NCI-H128 (cell line): ENCODE results near the gene SASH1.

Experiments
- DNase-seq: peaks from one replicate; lab custom pipeline; 2025; ENCODE audit not compliant: unreplicated experiment; lab: John Stamatoyannopoulos, UW

SASH1 gene

DNA sequence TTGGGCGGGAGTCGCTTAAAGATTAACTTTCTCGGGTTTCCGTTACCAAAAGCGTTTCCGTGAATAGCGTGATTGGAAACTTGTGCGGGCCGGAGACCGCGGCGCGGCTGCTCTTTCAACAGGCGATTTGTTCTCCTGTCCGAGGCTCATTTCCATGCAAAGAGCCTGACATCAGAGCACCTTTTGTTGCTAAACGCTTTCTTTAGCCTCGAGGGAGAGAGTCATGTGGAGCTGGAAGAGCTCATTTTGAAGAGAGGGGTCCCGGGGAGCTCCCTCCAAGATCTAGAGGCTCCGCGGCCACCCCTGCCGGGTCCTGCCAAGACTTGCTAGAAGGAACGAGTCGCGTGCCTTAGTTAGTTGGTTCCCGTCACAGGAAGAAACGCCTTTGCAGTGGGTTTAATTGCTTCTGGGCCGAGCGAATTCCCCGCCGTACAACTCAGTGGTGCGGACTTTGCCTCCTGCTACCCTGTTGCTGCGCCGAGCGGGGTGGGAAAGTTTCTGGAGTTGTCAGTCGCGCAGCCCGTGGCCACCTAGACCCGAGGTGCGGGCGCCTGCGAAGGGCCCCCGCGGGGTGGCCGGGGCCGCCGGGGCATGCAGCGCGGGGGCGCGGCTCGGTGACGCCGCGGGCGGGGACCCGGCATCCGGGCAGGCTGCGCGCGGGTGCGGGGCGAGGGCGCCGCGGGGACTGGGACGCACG, at the start of gene SASH1:
SASH1 (plus strand) TSS at position 489 of the 697 bp plus-strand sequence. CDS start 230 bp downstream, outside the sequence.
- DNase-seq, result peak; percentile 37

DNA sequence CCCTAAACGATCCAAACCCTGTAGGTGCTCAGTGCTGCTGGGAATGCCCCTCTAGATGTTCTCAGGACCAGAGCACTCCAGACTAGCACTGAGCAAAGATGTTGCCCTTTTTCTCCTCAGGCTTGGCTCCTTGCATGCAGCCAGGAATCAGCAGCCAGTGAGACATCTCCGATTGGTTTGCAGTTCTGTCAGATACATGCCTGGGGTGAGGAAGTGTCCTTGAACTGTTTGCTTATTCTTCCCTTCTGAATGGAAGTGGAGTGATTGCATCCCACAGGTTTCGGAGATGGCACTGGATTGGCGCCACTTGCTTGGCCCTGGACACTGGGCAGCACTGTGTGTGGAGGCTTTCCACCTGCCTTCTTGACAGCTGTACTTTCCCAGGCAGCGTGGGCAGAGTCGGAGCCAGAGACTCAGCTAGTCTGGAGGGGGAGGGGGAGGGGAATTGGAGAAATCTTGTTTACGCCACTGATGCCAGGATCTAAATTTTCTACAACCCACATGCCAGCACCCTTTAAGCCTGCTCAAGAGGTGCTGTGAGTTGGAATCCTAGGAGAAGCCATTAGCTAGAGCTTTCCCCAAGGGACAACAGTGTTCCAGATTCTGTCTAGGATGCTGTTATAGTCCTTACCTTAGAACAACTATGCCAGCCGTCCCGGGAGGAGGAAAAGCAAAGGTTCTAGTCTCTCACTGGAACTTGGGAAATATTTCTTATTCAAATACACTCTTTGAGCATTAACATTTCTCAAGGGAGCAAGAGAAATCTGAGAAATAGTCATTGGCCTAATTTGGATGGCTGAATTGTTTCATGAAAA, 49.2 kb upstream of the SASH1 start:
- no peak for DNase-seq

DNA sequence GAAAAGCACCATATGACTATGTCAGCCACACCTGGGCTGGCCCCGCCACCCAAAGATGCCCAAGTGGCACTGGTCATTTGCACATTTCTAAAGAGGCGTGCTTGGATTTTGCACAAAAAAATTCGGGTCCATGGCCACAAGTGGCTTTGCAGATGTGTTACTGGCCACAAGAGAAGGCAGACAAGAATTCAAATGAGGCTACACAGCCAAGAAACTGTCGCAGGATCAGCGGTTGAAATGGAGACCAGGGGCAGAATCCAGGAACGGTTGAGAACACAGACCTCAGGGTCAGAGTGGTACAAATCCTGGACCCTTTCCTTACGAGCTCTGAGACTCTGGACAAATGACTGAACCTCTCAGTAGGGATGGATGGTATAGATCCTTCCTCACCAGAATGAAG, 48.6 kb upstream of the SASH1 start:
- no peak for DNase-seq

DNA sequence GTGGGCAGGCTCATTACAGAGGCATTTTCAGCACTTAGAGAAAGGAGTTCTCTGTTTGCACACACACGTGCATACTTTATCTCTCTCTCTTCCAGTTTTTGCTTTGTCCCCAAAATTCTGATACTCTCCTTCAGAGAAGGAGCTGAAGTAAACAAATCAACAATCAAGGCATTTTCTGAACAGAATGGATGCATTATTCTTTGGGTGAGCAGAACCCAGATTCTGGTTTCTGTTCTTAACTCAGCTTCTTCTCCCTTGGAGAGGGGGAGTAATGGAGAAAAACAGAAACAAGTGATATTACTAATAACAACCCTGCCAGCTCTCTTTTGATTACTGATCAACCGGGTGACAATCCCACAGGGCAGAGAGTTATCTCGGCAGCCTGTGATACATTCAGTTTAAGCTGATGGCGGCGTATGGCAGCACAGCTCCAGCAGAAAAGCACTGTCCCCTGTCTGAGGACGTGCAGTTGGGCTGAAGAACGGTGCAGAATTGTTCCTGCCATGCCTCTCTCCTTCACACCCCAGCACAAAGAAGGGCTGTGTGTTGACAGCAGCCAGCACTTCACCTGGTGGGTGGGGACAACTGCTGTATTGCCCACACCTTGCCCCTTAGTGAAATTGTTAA, 47.3 kb upstream of the SASH1 start:
- no peak for DNase-seq

DNA sequence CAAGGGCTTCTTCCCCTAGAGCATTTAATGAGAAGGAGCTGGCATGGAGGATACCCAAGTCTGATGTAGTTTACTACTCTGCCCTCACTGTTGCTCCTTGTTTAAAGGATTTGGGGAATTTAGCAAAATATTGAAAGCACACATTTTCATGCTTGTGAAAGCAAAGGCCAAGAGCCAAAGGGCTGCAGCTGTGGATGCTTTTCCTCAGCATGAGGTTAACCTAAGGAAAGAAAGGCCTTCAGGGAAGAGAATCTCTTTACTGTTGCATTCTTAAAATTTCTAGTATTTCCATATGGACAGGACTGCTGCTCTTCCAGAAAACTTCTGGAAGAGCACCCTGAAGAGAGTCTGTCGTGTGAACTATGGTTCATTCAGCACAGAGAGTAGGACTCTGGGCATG, 45.9 kb upstream of the SASH1 start:
- DNase-seq, result no peak

DNA sequence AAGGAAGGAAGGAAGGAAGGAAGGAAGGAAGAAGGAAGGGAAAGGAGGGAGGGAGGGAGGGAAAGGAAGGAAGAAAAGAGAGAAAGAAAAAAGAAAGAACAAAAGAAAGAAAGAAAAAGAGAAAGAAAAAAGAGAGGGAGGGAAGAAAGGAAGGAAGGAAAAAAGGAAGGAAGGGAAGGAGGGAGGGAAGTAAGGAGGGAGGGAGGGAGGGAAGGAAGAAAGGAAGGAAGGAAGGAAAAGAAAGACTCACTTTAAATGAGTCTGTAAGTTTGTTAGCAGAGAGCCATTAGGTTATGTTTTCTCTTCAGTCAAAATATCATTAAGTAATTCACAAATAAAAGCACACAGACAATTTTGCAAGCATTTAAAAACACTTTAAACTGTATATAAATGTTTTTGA, 44.0 kb upstream of the SASH1 start:
- no peak for DNase-seq

DNA sequence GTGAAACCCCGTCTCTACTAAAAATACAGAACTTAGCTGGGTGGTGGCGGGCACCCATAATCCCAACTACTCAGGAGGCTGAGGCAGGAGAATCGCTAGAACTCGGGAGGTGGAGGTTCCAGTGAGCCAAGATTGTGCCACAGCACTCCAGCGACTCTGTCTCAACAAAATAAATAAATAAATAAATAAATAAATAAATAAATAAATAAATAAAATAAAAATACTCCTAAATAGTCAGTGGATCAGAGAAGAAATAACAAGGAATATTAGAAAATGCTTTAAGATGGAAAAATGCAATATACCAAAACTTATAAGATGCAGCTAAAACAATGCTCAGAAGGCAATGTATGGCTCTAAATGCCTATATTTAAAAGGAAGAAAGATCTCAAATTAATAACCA, 39.0 kb upstream of the SASH1 start:
- no peak for DNase-seq

DNA sequence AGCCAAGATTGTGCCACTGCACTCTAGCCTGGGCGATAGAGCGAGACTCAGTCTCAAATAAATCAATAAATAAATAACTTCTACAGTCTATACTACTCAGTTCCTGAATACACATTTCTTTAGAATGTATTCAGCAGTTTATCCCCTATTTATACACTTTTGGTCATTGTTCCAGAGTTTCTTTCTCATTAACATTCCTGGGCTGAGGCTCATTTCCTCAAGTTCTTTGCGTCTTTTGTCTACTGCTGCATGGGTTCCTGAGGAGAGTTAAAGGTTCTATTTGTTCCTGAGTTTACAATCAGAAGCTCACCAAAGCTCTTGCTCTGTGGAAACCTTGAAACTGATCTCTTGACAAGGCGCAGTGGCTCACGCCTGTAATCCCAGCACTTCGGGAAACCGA, 37.7 kb upstream of the SASH1 start:
- DNase-seq, result no peak

DNA sequence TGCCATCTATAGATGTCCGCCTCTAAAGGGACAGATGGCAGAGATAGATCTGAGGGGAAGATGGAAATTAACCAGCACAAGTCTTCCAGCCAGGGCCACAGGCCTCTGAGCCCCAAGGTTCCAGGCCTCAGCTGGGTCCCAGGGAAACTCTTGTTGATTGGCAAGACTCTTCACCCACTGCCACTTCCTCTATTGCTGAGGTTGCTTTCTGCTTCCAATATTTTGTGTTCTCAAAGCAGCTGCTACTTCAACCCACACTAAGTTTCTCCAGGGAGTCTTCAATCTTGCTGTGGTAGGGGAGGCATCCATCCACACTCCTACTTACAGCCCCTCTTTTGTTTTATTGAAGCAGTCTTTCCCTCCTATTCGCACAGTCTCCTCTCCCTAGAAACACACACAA, 36.4 kb upstream of the SASH1 start:
- DNase-seq, result no peak

DNA sequence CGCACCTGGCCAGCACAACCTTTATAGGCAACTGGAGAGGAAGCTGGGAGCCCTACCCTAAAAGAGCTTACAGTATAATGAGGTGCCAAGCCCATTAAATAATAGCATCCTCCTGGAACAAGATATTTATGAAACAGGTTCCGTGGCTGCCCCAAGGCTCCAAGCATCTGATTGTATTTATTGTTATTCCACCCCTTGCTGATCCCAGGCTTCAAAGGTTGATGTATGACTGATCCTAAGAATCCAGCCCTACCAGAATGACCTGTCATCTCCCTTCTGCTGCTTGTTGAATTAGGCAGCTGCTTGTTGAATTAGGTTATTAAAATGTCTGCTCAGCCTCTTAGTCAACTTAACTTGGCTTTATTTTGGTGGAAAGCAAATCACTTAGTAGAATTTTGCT, 35.2 kb upstream of the SASH1 start:
- DNase-seq, result no peak

DNA sequence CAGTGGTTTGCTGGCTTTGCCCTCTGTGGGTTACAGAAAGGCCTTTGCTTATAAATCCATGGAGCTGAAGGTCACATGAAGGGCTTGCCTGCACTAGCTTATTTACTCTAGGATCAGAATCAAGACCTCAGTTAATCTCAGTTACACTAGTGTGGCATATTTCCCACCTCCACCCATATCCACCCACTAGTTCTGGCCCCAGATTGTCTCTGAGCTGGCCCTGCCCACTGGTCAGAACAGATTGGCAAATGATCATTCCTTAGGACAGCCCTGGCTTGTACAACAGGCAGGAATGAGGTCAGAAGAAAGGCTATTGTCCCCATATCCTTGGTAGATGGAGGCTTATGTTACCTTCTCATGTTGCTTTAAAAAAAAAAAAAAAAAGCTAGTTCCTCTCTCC, 33.3 kb upstream of the SASH1 start:
- no peak for DNase-seq

DNA sequence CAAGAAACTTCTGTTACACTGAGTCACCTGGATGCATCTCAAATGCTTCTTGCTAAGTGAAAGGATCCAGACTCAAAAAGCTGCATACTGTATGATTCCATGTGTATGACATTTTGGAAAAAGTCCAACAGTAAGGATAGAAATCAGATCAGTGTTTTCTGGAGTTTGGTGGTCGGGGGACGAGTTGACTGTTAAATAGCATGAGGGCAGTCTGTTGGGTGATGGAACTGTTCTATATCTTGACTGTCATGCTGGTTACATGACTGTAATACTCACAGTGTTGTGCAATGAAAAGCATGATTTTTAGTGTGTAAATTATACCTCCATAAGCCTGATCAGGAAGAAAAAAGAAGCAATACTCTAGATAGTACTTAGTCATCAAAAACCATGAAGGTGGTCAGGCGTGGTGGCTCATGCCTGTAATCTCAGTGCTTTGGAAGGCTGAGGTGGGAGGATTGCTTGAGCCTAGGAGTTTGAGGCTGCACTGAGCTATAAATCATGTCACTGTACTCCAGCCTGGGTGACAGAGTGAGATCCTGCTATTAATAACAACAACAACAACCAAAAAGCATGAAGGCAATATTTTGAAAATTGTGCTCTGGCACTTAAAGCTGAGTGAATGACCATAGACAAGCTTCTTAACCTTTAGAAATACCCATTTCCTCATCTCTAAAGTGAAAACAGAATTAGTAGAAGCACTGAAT, 30.5 kb upstream of the SASH1 start:
- no peak for DNase-seq

DNA sequence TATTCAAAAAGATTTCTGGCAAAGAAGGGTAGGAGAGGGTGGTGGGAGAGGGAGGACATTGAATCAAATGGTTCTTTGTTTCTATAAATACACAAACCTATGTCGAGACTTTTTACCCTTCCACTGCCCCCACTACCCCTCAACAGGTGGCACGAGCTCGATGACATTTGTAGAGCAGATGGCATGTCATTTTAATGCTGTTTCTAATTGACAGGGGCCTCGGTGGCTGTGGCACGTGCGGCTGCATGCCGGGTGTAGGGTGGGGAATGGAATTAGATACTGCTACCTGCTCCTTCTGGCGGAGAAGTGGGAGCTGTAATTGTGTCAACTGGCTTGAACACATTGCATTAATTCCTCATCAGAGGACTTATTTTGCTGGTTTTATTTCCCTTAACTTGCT, 29.1 kb upstream of the SASH1 start:
- DNase-seq, result no peak

DNA sequence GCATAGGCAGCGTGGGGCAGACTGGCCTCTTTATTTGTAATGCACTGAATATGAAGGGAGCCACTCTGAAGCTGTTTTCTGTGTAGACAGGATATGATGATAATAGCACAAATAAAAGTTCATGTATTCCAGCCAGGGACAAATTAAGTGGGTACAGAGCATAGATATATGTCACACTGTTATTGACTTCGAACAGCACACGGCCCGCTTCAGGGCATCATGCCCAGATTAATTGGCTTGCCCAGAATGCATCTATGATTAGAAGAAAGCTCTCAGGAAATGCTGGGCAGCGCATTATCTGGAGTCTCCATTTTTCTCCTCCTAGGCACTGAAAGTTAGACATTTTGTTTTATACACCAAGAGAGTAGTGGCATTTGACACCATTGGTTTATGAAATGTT, 26.3 kb upstream of the SASH1 start:
- no peak for DNase-seq

DNA sequence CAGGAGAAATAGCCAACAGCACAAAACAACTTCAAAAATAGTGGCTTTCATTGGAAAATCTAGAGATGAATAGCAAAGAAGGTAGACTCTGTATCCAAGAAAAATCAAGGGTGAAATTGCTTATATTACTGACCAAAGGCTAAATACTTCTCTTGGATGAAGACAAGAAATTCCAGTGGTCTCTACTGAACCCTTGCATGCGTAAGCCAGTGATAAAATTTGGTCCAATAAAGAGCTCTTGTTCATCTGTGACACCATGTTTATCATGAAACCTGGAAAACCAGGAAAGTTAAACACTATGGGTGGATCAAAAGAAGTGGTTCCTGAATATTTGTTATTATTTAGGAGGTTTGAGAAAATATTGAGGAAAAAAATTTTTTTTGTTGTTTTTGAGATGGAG, 25.6 kb upstream of the SASH1 start:
- DNase-seq, result no peak

DNA sequence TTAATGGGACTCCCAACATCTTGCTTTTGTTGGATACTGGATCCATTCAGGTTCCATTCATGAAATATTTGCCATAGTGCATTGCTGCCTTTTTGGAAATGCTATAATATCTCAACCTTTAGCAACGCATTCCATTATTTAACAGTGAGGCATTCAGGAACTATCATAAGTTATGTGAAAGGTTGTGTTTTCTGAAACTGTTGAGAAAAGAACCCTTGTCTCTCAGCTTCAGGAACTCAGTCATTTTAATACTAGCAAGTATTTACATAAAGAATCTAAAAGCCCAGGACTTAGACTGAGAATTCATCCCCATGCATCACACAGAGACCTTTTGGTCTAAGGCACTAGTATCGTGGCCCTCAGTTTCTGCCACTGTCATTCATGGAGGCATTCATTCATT, 24.9 kb upstream of the SASH1 start:
- DNase-seq, result no peak

DNA sequence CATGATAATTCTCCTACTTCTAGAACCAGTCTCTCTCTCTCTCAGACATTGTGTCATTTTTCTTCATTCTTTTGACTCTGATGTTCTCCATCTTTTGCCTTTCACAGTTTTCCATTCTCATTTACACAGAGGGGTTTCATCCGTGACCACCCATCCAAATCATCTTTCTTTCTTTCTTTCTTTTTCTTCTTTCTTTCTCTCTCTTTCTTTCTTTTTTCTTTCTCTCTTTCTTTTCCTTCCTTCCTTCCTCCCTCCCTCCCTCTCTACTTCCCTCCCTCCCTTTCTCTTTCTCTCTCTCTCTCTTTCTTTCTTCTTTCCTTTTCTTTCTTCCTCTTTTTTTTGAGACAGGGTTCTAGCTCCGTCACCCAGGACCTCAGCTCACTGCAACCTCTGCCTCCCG, 19.9 kb upstream of the SASH1 start:
- no peak for DNase-seq

DNA sequence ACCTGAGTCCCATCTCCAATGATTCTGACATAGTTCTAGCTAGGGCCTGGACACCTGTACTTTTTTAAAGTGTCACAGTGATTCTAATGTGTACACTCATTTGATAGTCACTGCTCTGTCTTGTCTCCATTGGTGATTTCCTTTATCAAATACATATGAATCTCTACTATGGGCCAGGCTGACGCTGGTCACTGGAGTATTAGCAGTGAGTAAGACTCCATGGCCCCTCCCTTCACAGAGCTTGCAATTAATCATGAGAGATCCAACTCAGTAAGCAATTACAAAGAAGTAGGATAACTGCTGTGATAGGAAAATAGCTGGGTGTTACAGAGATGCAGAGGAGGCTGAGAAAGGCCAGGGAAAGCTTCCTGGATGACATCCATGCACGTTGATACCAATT, 19.3 kb upstream of the SASH1 start:
- DNase-seq, result no peak

DNA sequence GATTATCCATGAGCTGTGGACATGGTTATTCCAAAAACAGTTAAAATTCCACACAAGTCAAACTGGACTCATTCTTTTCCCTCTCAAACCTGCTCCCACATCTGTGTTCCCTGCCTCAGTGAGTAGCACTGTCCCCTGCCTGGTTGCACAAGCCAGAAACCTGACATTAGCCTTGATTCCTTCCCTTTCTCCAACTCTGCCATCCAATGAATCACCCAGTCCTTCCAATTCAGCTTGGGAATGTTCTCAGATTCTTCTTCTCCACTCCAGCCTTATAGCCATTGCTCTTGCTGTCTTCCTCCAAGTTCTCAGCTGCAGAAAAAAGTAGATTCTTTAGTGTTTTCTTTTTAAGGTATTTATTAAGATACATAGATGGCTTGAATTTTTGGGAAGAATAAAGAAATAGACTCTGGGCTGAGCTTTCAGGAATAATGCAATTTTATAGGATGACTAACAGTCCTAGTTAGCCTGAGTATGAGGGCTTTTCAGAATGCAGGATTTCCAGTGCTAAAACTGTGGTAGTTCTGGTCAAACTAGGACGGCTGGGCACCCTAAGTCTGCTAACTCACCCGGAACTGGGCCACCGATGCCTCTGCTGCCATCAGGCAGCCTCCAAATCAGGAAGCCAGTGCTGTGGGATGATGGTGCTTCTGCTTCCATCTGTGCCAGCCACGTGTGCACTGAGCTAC, 18.2 kb upstream of the SASH1 start:
- DNase-seq, result no peak

DNA sequence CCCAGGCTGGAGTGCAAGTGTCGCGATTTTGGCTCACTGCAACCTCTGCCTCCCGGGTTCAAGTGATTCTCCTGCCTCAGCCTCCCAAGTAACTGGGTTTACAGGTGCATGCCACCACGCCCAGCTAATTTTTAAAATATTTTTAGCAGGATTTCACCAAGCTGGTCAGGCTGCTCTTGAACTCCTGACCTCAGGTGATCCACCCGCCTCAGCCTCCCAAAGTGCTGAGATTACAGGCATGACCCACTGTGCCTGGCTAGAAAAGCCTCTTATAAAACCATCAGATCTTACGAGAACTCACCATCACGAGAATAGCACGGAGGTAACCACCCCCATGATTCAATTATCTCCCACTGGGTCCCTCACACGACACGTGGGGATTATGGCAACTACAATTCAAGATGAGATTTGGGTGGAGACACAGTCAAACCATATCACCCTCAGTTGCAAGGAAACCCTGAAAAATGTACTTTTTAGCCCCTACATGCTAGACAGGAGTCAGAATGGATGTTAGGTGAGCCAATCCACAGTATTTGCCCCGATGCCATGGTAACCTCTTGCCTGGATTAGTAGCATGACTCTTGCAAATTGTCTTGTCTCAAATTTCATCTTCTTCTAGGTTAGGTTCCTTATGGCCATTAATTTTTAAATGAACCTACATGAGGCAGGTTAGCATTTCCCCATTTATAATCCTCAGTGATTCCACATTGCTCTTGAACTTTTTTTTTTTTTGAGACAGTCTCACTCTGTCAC, 17.1 kb upstream of the SASH1 start:
- DNase-seq, result no peak
